Measurements from ENCODE around the gene RECQL5.
"Not testable (repeated sequence)": the region's sequence is repeated elsewhere in the genome, so short reads cannot be mapped to it uniquely, and the experiment has no call there.

Gene RECQL5

GRCh38 chr17:75645889-75646637, 20.9 kb downstream of the RECQL5 start:
- DNase-seq, result peak; percentile 98

- peak; percentile 99 for DNase-seq
Observed at GRCh38 chr17:75645501-75645888, 21.5 kb downstream of the RECQL5 start.

GRCh38 chr17:75643643-75644017, 23.3 kb downstream of the RECQL5 start:
- no peak for DNase-seq

GRCh38 chr17:75642784-75643642, 23.9 kb downstream of the RECQL5 start:
- peak; percentile 58 for DNase-seq

GRCh38 chr17:75642182-75642783, 24.7 kb downstream of the RECQL5 start:
- DNase-seq, result peak; percentile 92

- peak; percentile 40 for DNase-seq
Observed at GRCh38 chr17:75641343-75641742, 25.6 kb downstream of the RECQL5 start.

- peak; percentile 38 for DNase-seq
Observed at GRCh38 chr17:75640556-75641119, 26.3 kb downstream of the RECQL5 start.

- DNase-seq, result peak; percentile 96
Observed at GRCh38 chr17:75639771-75640555, 27.0 kb downstream of the RECQL5 start.

GRCh38 chr17:75639327-75639726, 27.6 kb downstream of the RECQL5 start:
- peak; percentile 51 for DNase-seq

GRCh38 chr17:75638893-75639292, 28.1 kb downstream of the RECQL5 start:
- DNase-seq, result no peak

GRCh38 chr17:75638039-75638438, 28.9 kb downstream of the RECQL5 start:
- not testable (repeated sequence) for DNase-seq

- no peak for DNase-seq
Observed at GRCh38 chr17:75637551-75637950, 29.4 kb downstream of the RECQL5 start.

GRCh38 chr17:75637143-75637538, 29.8 kb downstream of the RECQL5 start:
- no peak for DNase-seq

- DNase-seq, result no peak
Observed at GRCh38 chr17:75636381-75637142, 30.4 kb downstream of the RECQL5 start.

GRCh38 chr17:75635610-75636202, 31.2 kb downstream of the RECQL5 start:
- peak; percentile 27 for DNase-seq

GRCh38 chr17:75634754-75635609, 32.0 kb downstream of the RECQL5 start:
- peak; percentile 31 for DNase-seq

GRCh38 chr17:75634376-75634740, 32.6 kb downstream of the RECQL5 start:
- DNase-seq, result no peak

GRCh38 chr17:75633486-75634375, 33.2 kb downstream of the RECQL5 start:
- DNase-seq, result peak; percentile 99

GRCh38 chr17:75632863-75633485, 34.0 kb downstream of the RECQL5 start, which contains the start of gene SMIM5:
TSS of gene SMIM5 (plus strand) at chr17:75633434. CDS start at chr17:75640202, 6,768 bp downstream.
- DNase-seq, result peak; percentile 92

Measured in DMS53 (cell line).